GM23338 (cell line): ENCODE results near the gene PLRG1. TPM values are rescaled to one million over a fixed set of nuclear protein-coding genes. Genes with fewer than 3 reads are reported as not detected.

Source experiments
- ATAC-seq: fragments of 200-7000 bp; cut with Tn5 transposase; 3 replicates; pipeline ENCODE4 v1.9.1; 2020
- DNase-seq: peaks from one replicate; pipeline ENCODE4 v3.0.0-alpha.2; 2015; ENCODE audit warnings: low spot score
- H2AFZ ChIP-seq: fragments of 200-600 bp; sonication (generic); 2 replicates; pipeline ENCODE4 v1.8.0; 2016; ENCODE audit warnings: antibody characterized with exemption, mild to moderate bottlenecking, moderate library complexity
- H3F3A ChIP-seq: fragments of 200-600 bp; sonication (generic); replicated peaks from 2 replicates; pipeline ENCODE4 v1.8.0; 2017; ENCODE audit warnings: antibody characterized with exemption, mixed run types, low read depth
- H3K27ac ChIP-seq: fragments of 200-600 bp; sonication (generic); 2 replicates; pipeline ENCODE4 v1.6.1; 2016; ENCODE audit warnings: low read depth
- H3K27me3 ChIP-seq: fragments of 200-600 bp; sonication (generic); 2 replicates; pipeline ENCODE4 v1.8.0; 2016; ENCODE audit warnings: mild to moderate bottlenecking, mixed run types, moderate library complexity; ENCODE audit not compliant: insufficient read depth
- H3K36me3 ChIP-seq: fragments of 200-600 bp; sonication (generic); 2 replicates; pipeline ENCODE4 v1.8.0; 2016; ENCODE audit warnings: mild to moderate bottlenecking; ENCODE audit not compliant: insufficient read depth
- H3K4me1 ChIP-seq: fragments of 200-600 bp; sonication (generic); 2 replicates; pipeline ENCODE4 v1.8.0; 2016; ENCODE audit warnings: mild to moderate bottlenecking, moderate library complexity; ENCODE audit not compliant: insufficient read depth
- H3K4me2 ChIP-seq: fragments of 200-600 bp; sonication (generic); 2 replicates; pipeline ENCODE4 v1.7.1; 2017; ENCODE audit warnings: mixed run types
- H3K4me3 ChIP-seq: fragments of 200-600 bp; sonication (generic); 2 replicates; pipeline ENCODE4 v1.6.1; 2016; ENCODE audit warnings: mixed run types
- H3K79me2 ChIP-seq: fragments of 200-600 bp; sonication (generic); replicated peaks from 2 replicates; pipeline ENCODE4 v1.8.0; 2017; ENCODE audit warnings: mild to moderate bottlenecking; ENCODE audit not compliant: insufficient read depth
- H3K9me2 ChIP-seq: fragments of 200-600 bp; sonication (generic); 2 replicates; pipeline ENCODE4 v1.8.0; 2017; ENCODE audit not compliant: insufficient read depth
- H4K20me1 ChIP-seq: fragments of 200-600 bp; sonication (generic); replicated peaks from 2 replicates; pipeline ENCODE4 v1.8.0; 2017; ENCODE audit warnings: mild to moderate bottlenecking; ENCODE audit not compliant: insufficient read depth
- H3K27ac Mint-ChIP-seq: 2 replicates; pipeline ENCODE4 v1.8.0; 2020; ENCODE audit warnings: inconsistent platforms, mild to moderate bottlenecking, moderate library complexity, mixed read lengths
- H3K27me3 Mint-ChIP-seq: 3 replicates; pipeline ENCODE4 v1.8.0; 2022; ENCODE audit warnings: low read depth, mild to moderate bottlenecking, moderate library complexity, mixed read lengths, inconsistent platforms; ENCODE audit not compliant: insufficient read depth, poor library complexity
- H3K36me3 Mint-ChIP-seq: 3 replicates; pipeline ENCODE4 v1.8.0; 2021; ENCODE audit warnings: low read depth, mild to moderate bottlenecking, inconsistent platforms, moderate library complexity, mixed read lengths
- H3K4me1 Mint-ChIP-seq: 3 replicates; pipeline ENCODE4 v1.8.0; 2020; ENCODE audit warnings: mild to moderate bottlenecking, inconsistent platforms, mixed read lengths
- H3K4me3 Mint-ChIP-seq: 3 replicates; pipeline ENCODE4 v1.8.0; 2021; ENCODE audit warnings: moderate library complexity, mild to moderate bottlenecking, inconsistent platforms, mixed read lengths
- H3K9me3 Mint-ChIP-seq: 3 replicates; pipeline ENCODE4 v1.8.0; 2020; ENCODE audit warnings: moderate library complexity, mild to moderate bottlenecking, inconsistent platforms, mixed read lengths
- CREB1 ChIP-seq: fragments of 250-450 bp; sonication (Bioruptor Pico); IDR thresholded peaks from 2 replicates; pipeline ENCODE4 v1.5.0; 2020; ENCODE audit warnings: low read depth, mild to moderate bottlenecking, moderate library complexity
- CTCF ChIP-seq, 2 experiments: fragments of 200-600 bp in 1 of 2; sonication (generic) in 1 of 2; conservative IDR thresholded peaks; 2 replicates each; pipeline versions ENCODE4 v1.5.1 to v1.6.1; 2016 to 2017; ENCODE audit warnings: antibody characterized with exemption in 2 of 2, low read depth in 2 of 2, mild to moderate bottlenecking in 2 of 2, moderate library complexity in 1 of 2
- EZH2 ChIP-seq: fragments of 200-600 bp; sonication (generic); IDR thresholded peaks from one replicate; pipeline ENCODE4 v1.8.0; 2017; ENCODE audit warnings: antibody characterized with exemption, mild to moderate bottlenecking, low read depth; ENCODE audit not compliant: unreplicated experiment
- JUNB ChIP-seq: IDR thresholded peaks from one replicate; pipeline ENCODE4 v1.6.1; 2016; ENCODE audit warnings: antibody characterized with exemption; ENCODE audit not compliant: unreplicated experiment
- ZNF114 ChIP-seq: fragments of 250-450 bp; sonication (Bioruptor Pico); IDR thresholded peaks from 2 replicates; pipeline ENCODE4 v1.5.0; 2020; ENCODE audit warnings: mild to moderate bottlenecking, moderate library complexity
- ZNF331 ChIP-seq: fragments of 250-450 bp; sonication (Bioruptor Pico); IDR thresholded peaks from 2 replicates; pipeline ENCODE4 v1.5.0; 2020; ENCODE audit warnings: low read depth, mild to moderate bottlenecking, moderate library complexity
- ZNF462 ChIP-seq: fragments of 250-450 bp; sonication (Bioruptor Pico); IDR thresholded peaks from 2 replicates; pipeline ENCODE4 v1.5.0; 2020; ENCODE audit warnings: mild to moderate bottlenecking, moderate library complexity
- polyA plus RNA-seq: library from polyadenylated mRNA; unstranded; fragments of >200 nt; fragmentation: Nextera tagmentation; extraction: Ambion mirVana; gene quantifications from 2 replicates; pipeline ENCODE4 v1.2.1, GENCODE V29; 2016
- total RNA-seq: library from RNA; depleted of rRNA; stranded (reverse); fragments of >200 nt; shearing (Covaris generic); gene quantifications from 2 replicates; pipeline ENCODE4 v1.2.3, GENCODE V29; 2014

The PLRG1 gene
- total and polyA plus RNA-seq, 2 experiments from 2014 or later: 77.3 to 82.7 TPM

- no peak for TF ChIP-seq ZNF462 (CRISPR knock-in tag)
- TF ChIP-seq CTCF (conservative IDR thresholded peaks at IDR 0.05; ENCODE audit: low read depth in 2 of 2): no peak
- TF ChIP-seq JUNB: no peak
- TF ChIP-seq ZNF331 (CRISPR knock-in tag): no peak
Measured at GRCh38 chr4:154490583-154491340, 59.4 kb downstream of the PLRG1 start (continued).

GRCh38 chr4:154490234-154490582 lies 60.0 kb downstream of the PLRG1 start:
- Mint-ChIP-seq H3K4me3 (peak overlapping the region; percentile 77), H3K27me3 (peaks cover 55% of the 10 kb centered on the region), H3K36me3 (no peaks in the 10 kb centered on the region; the same call in none of the 3 replicates), H3K9me3 (peaks cover 7% of the 10 kb centered on the region; the same call in 2 of the 3 replicates), H3K27ac (no peak overlapping the region), H3K4me1 (peaks cover 9% of the 10 kb centered on the region)
- H3K79me2 ChIP-seq: no peaks in the 10 kb centered on the region
- no peak overlapping the region for H3K27ac ChIP-seq
- H2AFZ ChIP-seq: peak overlapping the region; percentile 98
- peak overlapping the region; percentile 79 for H3K4me3 ChIP-seq
- no peaks in the 10 kb centered on the region; the same call in 1 of the 2 replicates for H4K20me1 ChIP-seq
- peak overlapping the region; percentile 92 for H3K4me2 ChIP-seq
- H3K27me3 ChIP-seq: peaks cover 73% of the 10 kb centered on the region
- peak; percentile 67 for DNase-seq
- ATAC-seq: peak; percentile 40
- no peaks in the 10 kb centered on the region for H3K36me3 ChIP-seq
- H3K4me1 ChIP-seq: peaks cover 7% of the 10 kb centered on the region; the same call in 1 of the 2 replicates
- TF ChIP-seq ZNF114 (CRISPR knock-in tag) (no peak), CREB1 (CRISPR knock-in tag) (no peak), JUNB (no peak), EZH2 (peak; percentile 69)
- peaks cover 6% of the 10 kb centered on the region for H3F3A ChIP-seq
- no peaks in the 10 kb centered on the region for H3K9me2 ChIP-seq
